ENCODE data around the gene CARD9. TPM values are rescaled to one million over a fixed set of nuclear protein-coding genes. Genes with fewer than 3 reads are reported as not detected.
A peak's percentile ranks its signal among the peaks of the same experiment; 100 is the strongest.

Gene CARD9
- total and polyA plus RNA-seq, 2 of the 4 experiments (the other 2 are of a cell fraction), result 0.36 to 1.9 TPM

DNA sequence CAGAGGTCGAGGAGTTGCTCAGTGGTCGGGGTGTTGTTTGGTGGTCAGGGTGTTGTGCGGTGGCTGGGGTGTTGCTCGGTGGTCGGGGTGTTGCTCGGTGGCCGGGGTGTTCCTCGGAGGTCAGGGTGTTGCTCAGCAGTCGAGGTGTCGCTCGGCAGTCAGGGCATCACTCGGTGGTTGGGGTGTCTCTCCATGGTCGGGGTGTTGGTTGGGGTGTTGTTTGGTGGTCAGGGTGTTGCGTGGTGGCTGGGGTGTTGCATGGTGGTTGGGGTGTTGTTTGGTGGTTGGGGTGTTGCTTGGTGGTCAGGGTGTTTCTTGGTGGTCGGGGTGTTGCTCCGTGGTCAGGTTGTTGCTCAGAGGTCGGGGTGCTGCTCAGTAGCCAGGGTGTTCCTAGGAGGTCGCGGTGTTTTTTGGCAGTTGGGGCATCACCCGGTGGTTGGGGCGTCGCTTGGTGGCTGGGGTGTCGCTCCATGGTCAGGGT lies 57.2 kb downstream of the CARD9 start:
- Histone ChIP-seq H2BK15ac (ENCODE audit: low read depth, low read length) (no peak overlapping the region; the same call in 2 of the 3 replicates), H3K36me3 (ENCODE audit: control insufficient read depth, insufficient read depth, low read length) (no peaks in the 10 kb centered on the region), H3K4me3 (ENCODE audit: insufficient read depth, low read depth, low read length) (no peak overlapping the region), H4K20me1 (ENCODE audit: insufficient read depth, low read length) (no peaks in the 10 kb centered on the region), H2BK20ac (ENCODE audit: low read depth, low read length) (no peak overlapping the region), H3K4ac (ENCODE audit: low read depth, low read length) (no peak overlapping the region), H3K9me1 (ENCODE audit: insufficient read depth, low read length) (no peaks in the 10 kb centered on the region), H2AK5ac (ENCODE audit: low read depth, low read length) (peak overlapping the region; percentile 39; the same call in 1 of the 2 replicates), H3K4me1 (ENCODE audit: control insufficient read depth, insufficient read depth, low read length) (peaks cover 3% of the 10 kb centered on the region; the same call in 1 of the 2 replicates), H3K14ac (replicated peaks; ENCODE audit: low read depth, low read length) (no peak overlapping the region), H3K56ac (ENCODE audit: extremely low read depth, insufficient read depth, low read length) (no peak overlapping the region), H4K8ac (ENCODE audit: low read depth in 2 of 2, low read length in 2 of 2) (no peak overlapping the region), H3K18ac (ENCODE audit: low read depth, low read length) (no peak overlapping the region), H3K4me2 (ENCODE audit: low read depth, low read length) (no peak overlapping the region), H3K9me3 (ENCODE audit: control insufficient read depth, insufficient read depth, low read length) (peaks cover 15% of the 10 kb centered on the region), H4K5ac (ENCODE audit: low read depth, low read length) (no peak overlapping the region), H3K9ac (ENCODE audit: low read depth, low read length) (no peak overlapping the region), H3K79me1 (ENCODE audit: low read depth in 1 of 2, low read length in 2 of 2) (no peaks in the 10 kb centered on the region), H3K27me3 (ENCODE audit: control insufficient read depth, insufficient read depth, low read length) (no peaks in the 10 kb centered on the region), H4K91ac (ENCODE audit: insufficient read depth, low read depth, low read length) (no peak overlapping the region), H3K23ac (ENCODE audit: low read depth, low read length) (no peak overlapping the region), H3K27ac (ENCODE audit: insufficient read depth, low read length) (no peak overlapping the region), H2AK9ac (replicated peaks; ENCODE audit: low read depth, low read length, poor library complexity) (peak overlapping the region; percentile 61), H2BK5ac (ENCODE audit: low read depth, low read length, poor library complexity, severe bottlenecking) (no peak overlapping the region), H2BK120ac (ENCODE audit: low read depth, low read length) (no peak overlapping the region), H2AFZ (replicated peaks; ENCODE audit: low read length, poor library complexity) (no peak overlapping the region)
- DNase-seq, result no peak
- 73% methylated on average over 8 of the region's 23 CpGs; no CpG with 5 or more reads in 1 of the 2 experiments for WGBS, 2 experiments (ENCODE audit: extremely low coverage in 2 of 2, insufficient read length in 1 of 2)
- dilution Hi-C loops (cut with HindIII; ENCODE audit: low sequenced_read_pairs, unreplicated experiment), result no loop called here
- intact Hi-C loops (cut with micrococcal nuclease), result no loop called here
- ChIA-PET POLR2A (ENCODE audit: unreplicated experiment) (no interaction called here), CTCF (no interaction called here)
- in situ Hi-C loops (cut with MboI; ENCODE audit: low sequenced_read_pairs), result no loop called here
- no peak for ATAC-seq (ENCODE audit: low read depth)
- TF ChIP-seq MXI1 (IDR thresholded peaks at IDR 0.05; ENCODE audit: borderline replicate concordance, low read depth, low read length) (no peak), SMC3 (IDR thresholded peaks at IDR 0.05; ENCODE audit: low read depth, low read length) (no peak), POLR2A (IDR thresholded peaks at IDR 0.05; ENCODE audit: low read depth, low read length) (no peak), RFX5 (IDR thresholded peaks at IDR 0.05; ENCODE audit: low read depth, low read length) (no peak), MAZ (IDR thresholded peaks at IDR 0.05; ENCODE audit: borderline replicate concordance, low read depth, low read length) (no peak), NFE2L2 (IDR thresholded peaks at IDR 0.05; ENCODE audit: low read depth, low read length) (no peak), BHLHE40 (IDR thresholded peaks at IDR 0.05; ENCODE audit: low read depth, low read length) (no peak), MAFK (IDR thresholded peaks at IDR 0.05; ENCODE audit: low read depth, low read length) (no peak), RCOR1 (IDR thresholded peaks at IDR 0.05; ENCODE audit: insufficient replicate concordance, low read length) (no peak)
- TF ChIP-seq, protein P1, sequence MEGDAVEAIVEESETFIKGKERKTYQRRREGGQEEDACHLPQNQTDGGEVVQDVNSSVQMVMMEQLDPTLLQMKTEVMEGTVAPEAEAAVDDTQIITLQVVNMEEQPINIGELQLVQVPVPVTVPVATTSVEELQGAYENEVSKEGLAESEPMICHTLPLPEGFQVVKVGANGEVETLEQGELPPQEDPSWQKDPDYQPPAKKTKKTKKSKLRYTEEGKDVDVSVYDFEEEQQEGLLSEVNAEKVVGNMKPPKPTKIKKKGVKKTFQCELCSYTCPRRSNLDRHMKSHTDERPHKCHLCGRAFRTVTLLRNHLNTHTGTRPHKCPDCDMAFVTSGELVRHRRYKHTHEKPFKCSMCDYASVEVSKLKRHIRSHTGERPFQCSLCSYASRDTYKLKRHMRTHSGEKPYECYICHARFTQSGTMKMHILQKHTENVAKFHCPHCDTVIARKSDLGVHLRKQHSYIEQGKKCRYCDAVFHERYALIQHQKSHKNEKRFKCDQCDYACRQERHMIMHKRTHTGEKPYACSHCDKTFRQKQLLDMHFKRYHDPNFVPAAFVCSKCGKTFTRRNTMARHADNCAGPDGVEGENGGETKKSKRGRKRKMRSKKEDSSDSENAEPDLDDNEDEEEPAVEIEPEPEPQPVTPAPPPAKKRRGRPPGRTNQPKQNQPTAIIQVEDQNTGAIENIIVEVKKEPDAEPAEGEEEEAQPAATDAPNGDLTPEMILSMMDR (conservative IDR thresholded peaks at IDR 0.05; ENCODE audit: low read depth, low read length), result no peak
- BruUV-seq (replicated peaks), result no TSS peak

Measured in IMR-90 (cell line).